ENCODE data around the gene TLK1.
"Not testable (repeated sequence)": the region's sequence is repeated elsewhere in the genome, so short reads cannot be mapped to it uniquely, and the experiment has no call there.

Gene TLK1

GRCh38 chr2:171173087-171173486 is 12.4 kb upstream of the TLK1 start:
- intact Hi-C loops (cut with DNase I) = no loop called here
- DNase-seq = no peak

DNA sequence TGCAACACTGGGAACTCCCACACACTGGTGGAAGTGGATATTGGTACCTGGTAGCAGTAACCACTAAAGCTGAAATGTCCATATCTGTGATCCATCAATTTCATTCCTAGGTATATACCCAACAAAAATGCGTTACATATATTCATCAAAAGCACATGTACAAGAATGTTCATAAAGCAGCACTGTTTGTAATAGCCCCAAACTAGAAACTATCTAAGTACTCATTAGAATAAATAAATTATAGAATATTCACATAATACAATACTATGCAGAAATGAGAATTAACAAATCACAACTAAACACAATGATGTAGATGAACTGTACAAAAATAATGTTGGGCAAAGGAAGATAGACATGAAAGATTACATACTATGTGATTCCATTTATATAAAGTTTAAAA is 11.1 kb upstream of the TLK1 start:
- no peak for DNase-seq
- intact Hi-C loops (cut with DNase I) = no loop called here

DNA sequence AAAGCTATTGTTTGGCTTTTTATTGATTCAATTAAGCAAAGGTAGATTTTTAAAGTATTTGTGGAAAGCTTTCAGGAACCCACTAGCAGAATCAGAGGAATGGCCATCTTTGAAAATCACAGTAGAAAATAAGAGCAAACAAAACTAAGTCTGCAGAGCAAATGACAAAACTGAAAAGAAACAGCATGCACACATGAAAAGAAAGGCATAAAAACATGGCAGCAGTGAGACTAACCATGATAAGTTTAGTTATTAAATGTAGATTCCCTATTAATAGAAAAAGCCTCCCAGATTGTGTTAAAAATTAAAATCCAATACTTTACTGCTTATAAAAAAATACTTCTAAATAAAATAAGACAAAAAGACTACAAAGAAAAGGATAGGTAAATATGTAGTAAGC is 9.1 kb upstream of the TLK1 start:
- no peak for DNase-seq
- intact Hi-C loops (cut with DNase I) = no loop called here

GRCh38 chr2:171169333-171169732 is 8.6 kb upstream of the TLK1 start:
- no peak for DNase-seq
- intact Hi-C loops (cut with DNase I) = no loop called here

DNA sequence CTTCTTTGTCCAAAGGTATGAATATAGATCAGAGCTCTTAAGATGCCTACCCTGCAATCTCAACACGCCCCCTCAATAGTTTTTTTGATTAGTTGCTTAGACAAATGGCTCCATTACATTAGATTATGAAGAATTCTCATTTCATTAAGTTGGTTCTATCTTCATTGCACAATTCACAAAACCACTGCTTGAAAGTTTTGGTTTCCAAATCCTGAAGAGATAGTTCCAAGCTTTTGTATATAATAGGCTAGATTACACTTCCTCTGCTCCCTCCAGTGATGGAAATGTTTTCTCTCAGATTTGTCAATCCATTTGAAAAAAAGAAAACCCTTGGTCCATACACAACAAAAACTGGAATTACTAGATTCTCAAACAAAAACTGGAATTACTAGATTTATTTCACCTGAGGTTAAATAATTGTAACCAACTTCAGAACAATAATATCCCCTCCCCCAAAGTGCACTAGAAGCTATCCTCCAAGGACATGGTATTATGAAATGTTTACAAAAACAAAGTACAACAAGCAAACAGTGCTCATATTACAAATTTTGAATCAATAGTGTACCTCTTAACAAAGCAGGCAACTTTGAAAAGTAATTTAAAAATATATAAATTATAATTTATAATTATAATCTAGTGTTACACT is 6.8 kb upstream of the TLK1 start:
- intact Hi-C loops (cut with DNase I) = no loop called here
- no peak for DNase-seq

DNA sequence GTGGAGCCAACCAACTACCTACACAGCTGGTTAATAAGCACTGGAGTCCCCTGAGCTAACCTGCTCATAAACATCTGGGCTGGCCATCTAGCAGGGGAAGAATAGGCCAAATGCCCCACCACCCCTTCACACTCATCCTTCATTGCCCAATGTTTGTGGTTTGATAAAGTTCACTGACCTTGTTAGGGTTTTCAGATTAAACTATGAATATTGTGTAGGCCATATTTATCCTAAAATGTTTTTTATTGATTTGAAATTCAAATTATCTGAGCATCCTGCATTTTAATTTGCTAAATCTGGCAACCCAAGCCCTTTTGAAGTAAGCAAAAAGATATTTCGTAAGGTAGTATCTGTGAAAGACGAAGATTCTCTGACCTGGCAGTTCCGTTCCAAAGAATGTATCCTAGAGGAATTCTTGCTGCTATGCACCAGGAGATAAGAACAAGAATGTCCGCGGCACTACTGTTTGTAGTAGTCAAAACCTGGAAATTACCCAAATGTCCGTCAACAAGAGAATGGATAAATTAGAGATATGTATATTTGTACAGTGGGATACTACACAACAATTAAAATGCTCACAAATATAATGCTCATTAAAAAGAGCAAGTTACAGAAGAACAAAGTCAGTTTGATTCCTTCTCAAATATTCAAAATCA is 5.8 kb upstream of the TLK1 start:
- intact Hi-C loops (cut with DNase I) = no loop called here
- DNase-seq = no peak

DNA sequence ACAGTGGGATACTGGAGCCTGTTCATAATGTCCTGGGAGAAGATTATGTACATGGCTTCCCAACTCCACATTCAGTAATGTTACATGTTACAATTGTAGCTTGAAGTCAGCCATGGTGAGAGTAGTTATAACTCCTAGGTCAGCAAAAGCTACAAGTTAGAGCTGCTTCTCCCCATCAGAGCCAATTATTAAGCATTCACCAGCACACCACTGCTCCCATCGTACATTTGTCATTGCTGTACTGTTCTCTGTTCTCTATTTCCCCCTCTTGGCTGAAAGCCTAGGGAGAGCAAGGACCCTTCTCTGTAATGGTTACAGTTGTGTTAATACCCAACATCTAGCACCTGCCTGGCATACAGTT is 5.3 kb upstream of the TLK1 start:
- no peak for DNase-seq
- intact Hi-C loops (cut with DNase I) = no loop called here

GRCh38 chr2:171163261-171163660 is 2.6 kb upstream of the TLK1 start:
- no peak for DNase-seq
- intact Hi-C loops (cut with DNase I) = loop anchor here (5.0 kb wide), 1 partner anchor 269 kb away; the partner anchor contains the start of genes DCAF17 and METTL8

DNA sequence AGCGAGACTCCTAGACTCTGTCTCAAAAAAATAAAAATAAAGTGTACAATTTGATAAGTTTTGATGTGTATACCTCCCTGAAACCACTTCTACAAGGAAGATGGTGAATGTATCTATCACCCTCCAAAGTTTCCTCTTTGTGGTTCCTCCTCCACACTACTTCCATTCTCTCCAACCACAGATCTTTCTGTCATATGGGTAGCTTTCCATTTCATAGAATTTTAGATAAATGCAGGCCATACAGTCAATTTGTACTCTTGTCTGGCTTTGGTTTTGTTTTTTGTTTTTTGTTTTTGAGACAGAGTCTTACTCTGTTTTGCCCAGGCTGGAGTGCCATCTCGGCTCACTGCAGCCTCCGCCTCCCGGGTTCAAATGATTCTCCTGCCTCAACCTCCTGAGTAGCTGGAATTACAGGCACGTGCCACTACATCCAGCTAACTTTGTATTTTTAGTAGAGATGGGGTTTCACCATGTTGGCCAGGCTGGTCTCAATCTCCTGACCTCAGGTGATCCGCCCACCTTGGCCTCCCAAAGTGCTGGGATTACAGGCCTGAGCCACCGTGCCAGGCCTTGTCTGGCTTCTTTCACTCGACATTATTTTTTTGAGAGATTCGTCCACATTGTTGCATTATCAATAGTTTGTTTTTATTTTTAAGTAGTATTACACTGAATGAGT is 2.0 kb upstream of the TLK1 start:
- not testable (repeated sequence) for DNase-seq
- intact Hi-C loops (cut with DNase I) = loop anchor here (5.0 kb wide), 1 partner anchor 270 kb away; the partner anchor contains the start of genes DCAF17 and METTL8

DNA sequence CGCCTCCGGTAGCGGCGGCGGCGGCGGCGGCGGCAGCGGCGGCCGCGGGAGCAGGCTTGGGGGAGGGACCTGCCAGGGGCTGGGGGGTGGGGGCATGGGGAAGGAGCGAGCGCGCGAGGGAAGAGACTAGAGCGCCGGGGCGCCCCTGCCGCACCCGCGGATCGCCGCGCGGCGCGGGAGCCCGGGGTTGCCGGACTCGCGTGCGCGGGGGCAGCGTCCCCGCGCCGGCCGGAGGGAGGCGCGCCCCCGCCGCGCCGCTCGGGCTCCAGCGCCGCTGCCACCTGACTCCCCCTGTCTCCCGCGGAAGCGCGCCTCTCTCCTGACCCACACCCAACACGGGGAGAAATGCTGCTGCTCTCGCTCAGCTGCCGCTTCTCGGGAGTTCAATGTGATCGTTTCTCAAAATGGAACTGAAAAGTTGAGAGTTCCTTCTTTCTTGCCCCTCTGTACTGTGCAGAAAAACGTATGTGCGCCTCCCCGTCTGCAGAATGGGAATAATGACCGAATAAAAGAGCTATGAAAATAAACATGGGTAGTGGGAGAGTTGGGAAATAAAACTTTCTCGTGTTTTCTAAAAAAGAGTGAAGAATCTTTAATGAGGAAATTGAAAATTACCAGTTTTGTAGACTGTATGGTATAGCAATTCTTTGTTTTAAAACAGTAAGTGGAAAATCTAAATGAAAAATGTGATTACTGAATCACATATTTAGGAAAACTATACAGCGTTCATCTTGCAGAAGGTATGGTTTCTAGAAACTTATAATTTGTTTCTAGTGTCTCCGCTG is 455 bp upstream of the TLK1 start:
- peak; percentile 38 to 89 (median 77) for DNase-seq
- intact Hi-C loops (cut with DNase I) = loop anchor here (5.0 kb wide), 1 partner anchor 271 kb away; the partner anchor contains the start of genes DCAF17 and METTL8

GRCh38 chr2:171159372-171160118 is 1.1 kb downstream of the TLK1 start:
- peak; percentile 21 to 77 (median 52) for DNase-seq
- intact Hi-C loops (cut with DNase I) = loop anchor here (5.0 kb wide), 2 partner anchors 187 to 273 kb away; partner anchors contain the start of genes DCAF17 and METTL8

DNA sequence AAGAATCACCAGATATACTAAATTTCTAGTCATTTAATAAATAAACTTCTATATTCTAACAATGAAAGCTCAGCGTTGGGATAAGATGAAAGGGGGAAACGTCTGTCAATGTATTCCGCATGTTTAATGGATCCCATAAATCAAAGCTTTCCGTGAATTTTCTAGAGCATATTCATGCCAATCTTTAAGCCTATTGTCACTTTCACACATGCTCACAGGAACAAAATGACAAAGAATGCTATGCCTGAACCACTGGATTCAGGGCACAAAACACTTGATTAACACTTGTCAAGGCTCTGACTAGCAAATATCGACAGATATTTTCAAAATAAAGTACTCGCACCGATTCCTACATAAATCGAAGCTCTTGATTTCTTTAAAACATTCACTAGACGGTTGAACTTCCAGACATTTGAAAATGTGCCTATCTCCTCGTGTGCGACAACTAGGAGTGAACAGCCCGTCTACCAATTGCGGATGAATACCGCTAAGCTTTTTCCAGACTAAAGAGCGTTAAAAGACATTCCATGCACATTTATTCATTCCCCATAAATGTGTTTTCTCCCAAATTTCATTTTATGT is 1.8 kb downstream of the TLK1 start:
- no peak for DNase-seq
- intact Hi-C loops (cut with DNase I) = loop anchor here (5.0 kb wide), 1 partner anchor 187 kb away; no protein-coding TSS in a partner anchor

DNA sequence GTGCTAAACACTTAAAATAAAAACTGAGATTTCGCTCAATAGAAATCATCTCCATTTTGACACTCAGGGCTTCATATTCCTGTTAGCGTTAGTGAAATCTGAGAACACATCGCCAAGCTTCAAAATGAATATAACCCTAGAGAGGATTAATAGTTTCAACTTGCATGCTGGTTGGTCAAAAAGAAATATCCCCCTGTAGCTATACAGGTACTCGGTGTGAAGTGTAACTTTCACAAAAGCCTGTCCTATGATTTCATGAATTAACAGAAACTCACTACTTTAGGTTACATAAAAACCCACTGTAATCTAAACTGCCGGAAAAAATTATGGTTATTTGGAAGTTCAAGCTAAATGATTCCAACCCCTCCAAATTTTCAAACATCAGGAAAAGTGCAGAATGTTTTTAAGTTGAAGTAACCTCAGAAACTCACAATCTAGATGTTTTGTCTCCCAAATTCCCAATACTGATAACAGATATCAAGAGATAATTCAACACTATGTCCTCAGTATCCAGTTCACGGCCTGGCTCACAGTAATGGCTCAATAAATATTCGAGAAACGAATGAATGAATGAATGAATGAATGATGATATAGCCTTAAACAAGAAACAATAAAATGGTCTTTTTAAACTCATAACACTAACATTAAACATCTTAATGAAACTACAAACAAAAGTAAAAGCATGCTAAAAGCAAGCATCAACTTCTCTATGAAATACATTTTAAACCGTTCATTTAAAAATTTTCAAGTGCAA is 2.5 kb downstream of the TLK1 start:
- intact Hi-C loops (cut with DNase I) = loop anchor here (5.0 kb wide), 1 partner anchor 186 kb away; no protein-coding TSS in a partner anchor

GRCh38 chr2:171157109-171157500 is 3.6 kb downstream of the TLK1 start:
- DNase-seq = no peak
- intact Hi-C loops (cut with DNase I) = loop anchor here (5.0 kb wide), 1 partner anchor 185 kb away; no protein-coding TSS in a partner anchor

More for the DNA sequence above, 2.5 kb downstream of the TLK1 start:
- no peak for DNase-seq

DNA sequence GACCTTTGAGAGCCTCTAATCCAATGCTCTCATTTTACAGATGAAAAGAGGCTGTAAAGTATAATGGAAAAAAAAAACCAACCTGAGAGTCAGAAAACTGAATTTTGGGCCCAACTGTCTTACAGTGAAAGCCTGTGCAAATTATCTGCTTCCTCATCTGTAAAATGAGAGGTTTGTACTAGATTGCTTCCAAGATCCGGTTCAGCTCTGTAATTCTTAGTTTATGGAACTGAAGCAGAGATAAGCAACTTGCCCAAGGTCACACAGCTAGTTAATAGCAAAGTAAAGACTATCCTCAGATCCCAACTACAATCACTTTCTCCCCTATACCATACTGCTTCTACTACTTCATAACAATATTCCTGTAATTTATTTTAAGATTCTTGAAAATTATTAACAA is 6.3 kb downstream of the TLK1 start:
- DNase-seq = no peak
- intact Hi-C loops (cut with DNase I) = no loop called here

GRCh38 chr2:171150694-171151285 is 9.9 kb downstream of the TLK1 start:
- no peak for DNase-seq
- intact Hi-C loops (cut with DNase I) = no loop called here
